SK-N-DZ (cell line): ENCODE results near the gene RBMS1.

ENCODE experiments used
- DNase-seq: peaks from one replicate; pipeline ENCODE4 v3.0.0-alpha.2; 2015; ENCODE audit warnings: low spot score

RBMS1 gene

GRCh38 chr2:160363961-160364360 is 129.6 kb downstream of the RBMS1 start:
- no peak for DNase-seq

DNA sequence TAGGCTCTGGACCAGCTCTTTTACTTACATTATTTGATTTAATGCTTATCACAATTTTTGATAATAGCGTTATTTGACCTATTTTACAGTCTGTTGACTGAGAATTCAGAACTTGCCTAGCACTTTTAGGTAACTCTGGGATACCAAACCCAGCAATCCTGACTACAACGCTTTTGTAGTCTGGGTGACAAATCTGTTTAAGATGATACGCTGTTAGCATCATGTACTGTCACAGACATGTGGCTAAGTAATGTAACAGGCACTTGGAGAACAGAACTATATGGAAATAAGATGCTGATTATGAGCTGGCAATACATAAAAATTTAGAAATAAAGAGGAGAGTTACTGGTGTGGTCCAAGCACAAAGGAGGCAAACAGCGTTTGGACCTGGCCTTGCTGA is 130.6 kb downstream of the RBMS1 start:
- DNase-seq, result no peak

GRCh38 chr2:160362541-160362940 is 131.1 kb downstream of the RBMS1 start:
- DNase-seq, result no peak

- DNase-seq, result no peak
Observed at GRCh38 chr2:160362018-160362417, 131.6 kb downstream of the RBMS1 start.

- DNase-seq, result no peak
Observed at GRCh38 chr2:160360089-160360757, 133.4 kb downstream of the RBMS1 start.

- DNase-seq, result no peak
Observed at GRCh38 chr2:160358046-160358445, 135.6 kb downstream of the RBMS1 start.

- no peak for DNase-seq
Observed at GRCh38 chr2:160356485-160356884, 137.1 kb downstream of the RBMS1 start.

DNA sequence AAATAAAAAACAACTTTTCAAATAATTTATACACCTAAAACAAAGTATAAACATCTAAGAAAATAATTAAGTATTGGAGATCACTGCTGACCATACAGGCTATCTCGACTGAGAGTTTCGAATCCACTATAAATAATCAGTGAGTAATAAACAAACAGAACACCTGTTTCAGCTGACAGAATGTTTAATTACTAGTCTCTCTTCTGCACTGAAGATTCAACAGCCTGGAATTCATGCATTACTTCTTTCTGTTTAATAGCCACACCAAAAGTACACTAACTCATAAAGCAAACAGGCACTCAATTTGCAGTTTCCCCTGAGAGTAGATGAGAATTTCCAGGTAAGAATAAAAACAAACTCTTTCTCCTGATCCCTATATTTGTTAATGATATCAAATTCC is 138.5 kb downstream of the RBMS1 start:
- DNase-seq, result no peak

- DNase-seq, result no peak
Observed at GRCh38 chr2:160354677-160355076, 138.9 kb downstream of the RBMS1 start.

- no peak for DNase-seq
Observed at GRCh38 chr2:160353813-160354212, 139.8 kb downstream of the RBMS1 start.

DNA sequence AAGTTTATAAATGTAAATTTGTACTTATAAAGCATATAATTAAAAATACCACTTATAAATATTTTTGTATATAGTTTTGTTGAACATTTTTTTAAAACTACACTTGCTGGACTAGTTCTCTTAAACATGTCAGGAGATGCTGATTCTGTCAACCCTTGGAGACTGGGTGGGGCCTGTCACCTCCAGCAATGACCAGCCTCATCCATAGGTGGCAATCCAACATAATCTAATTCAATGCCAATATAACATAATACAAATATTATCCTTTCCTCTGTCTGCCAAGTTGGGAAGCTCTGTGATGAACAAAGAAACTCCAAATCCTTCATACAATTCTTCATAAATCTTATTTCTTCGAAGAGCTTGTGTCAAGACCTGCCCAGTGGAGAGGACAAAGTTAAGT is 140.4 kb downstream of the RBMS1 start:
- DNase-seq, result no peak

- DNase-seq, result no peak
Observed at GRCh38 chr2:160352500-160352899, 141.1 kb downstream of the RBMS1 start.

- DNase-seq, result no peak
Observed at GRCh38 chr2:160351956-160352355, 141.7 kb downstream of the RBMS1 start.

GRCh38 chr2:160349306-160349705 is 144.3 kb downstream of the RBMS1 start:
- DNase-seq, result no peak

GRCh38 chr2:160347269-160347863 is 146.2 kb downstream of the RBMS1 start:
- DNase-seq, result no peak

- no peak for DNase-seq
Observed at GRCh38 chr2:160345071-160345764, 148.4 kb downstream of the RBMS1 start.

DNA sequence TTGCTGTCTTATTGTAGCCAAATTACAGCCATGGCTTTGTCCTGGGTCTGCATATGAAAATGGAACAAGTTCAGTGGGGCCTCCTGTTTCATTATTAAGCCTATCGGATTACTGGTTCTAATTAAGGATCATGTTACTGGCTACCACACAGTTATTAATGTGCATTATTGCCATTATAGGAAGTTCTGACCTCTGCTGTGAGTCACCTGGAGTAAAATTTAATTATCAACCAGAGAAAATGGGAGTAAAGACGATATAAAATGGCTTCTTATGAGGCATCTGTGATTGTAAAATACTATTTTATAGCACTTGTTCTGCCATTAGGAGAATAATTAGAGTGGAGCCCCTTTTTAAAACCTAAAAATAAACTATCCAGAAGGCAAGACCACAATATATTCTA is 150.2 kb downstream of the RBMS1 start:
- DNase-seq, result peak; percentile 38

DNA sequence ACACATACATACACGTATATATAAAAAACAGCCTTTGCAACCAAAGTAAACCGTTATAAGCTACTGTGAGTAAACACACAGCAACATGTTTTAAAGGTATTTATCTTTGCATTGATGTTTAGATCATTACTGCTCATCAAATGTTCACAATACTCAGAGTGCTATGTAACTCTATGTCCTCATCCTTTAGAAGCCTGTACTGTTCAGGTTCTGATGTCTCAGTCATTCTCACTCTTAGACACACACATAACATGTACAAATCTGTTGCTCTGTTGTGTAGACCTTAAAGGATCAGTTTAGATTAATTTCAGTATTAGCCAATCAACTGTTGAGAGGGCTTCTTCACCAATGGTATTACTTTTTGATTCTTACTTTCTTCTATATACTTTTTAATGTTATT is 153.9 kb downstream of the RBMS1 start:
- no peak for DNase-seq

GRCh38 chr2:160338901-160339685 is 154.5 kb downstream of the RBMS1 start:
- peak; percentile 25 for DNase-seq

DNA sequence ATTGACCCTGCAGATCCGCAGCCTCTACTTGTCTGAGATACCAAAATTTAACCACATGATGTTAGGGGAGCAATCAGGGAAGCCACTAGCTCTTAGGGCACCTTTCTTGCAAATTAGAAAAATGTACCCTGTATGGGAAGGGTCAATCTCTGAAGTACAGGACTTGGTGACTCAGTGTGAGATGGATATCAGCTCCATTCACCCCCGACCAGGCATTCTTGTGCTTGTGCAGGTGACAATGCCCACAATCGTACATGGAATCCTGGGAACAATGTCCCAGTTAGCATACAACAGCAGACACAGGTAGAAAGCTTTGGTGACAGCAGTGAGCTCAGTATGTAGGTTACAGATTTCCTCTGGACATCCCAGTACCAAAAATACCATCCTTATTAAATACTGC is 155.9 kb downstream of the RBMS1 start:
- DNase-seq, result no peak

DNA sequence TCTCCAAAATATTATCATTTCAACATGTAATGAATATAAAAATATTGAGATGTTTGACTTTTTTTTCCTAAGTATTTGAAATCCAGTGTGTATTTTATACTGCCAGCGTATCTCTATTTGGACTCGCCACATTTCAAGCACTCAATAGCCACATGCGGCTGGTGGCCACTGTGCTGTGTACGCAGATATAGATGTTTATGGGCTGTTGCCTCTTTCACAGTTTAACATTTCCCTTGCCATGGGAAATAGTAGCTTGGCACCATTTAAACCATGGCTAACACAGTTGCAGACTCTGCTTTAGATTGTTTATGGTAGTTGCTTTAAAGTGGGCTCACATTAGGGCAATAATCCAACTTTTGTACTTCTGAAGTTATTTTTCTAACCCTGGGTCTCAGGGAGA is 157.0 kb downstream of the RBMS1 start:
- no peak for DNase-seq

- no peak for DNase-seq
Observed at GRCh38 chr2:160336105-160336504, 157.5 kb downstream of the RBMS1 start.
